Astrocyte of the spinal cord (primary cell): ENCODE results near the gene CCDC57.
"Not testable (repeated sequence)": the region's sequence is repeated elsewhere in the genome, so short reads cannot be mapped to it uniquely, and the experiment has no call there.

Experiments used
- DNase-seq: peaks from one replicate; pipeline ENCODE4 v3.0.0; 2011; ENCODE audit warnings: low read depth, low spot score
- H3K4me3 ChIP-seq: 2 replicates; pipeline ENCODE4 v1.5.1; 2011; ENCODE audit warnings: low read depth, mild to moderate bottlenecking, low read length, moderate library complexity
- CTCF ChIP-seq: IDR thresholded peaks from 2 replicates; pipeline ENCODE4 v1.5.1; 2012; ENCODE audit warnings: low read depth, mild to moderate bottlenecking, low read length, inconsistent platforms
- in situ Hi-C: cut with HindIII; loops from 2 replicates; pipeline ENCODE4 v1.10.0; 2017; ENCODE audit warnings: low sequenced_read_pairs

Gene CCDC57

GRCh38 chr17:82179412-82179811 lies 33.2 kb downstream of the CCDC57 start:
- in situ Hi-C loops, result no loop called here
- H3K4me3 ChIP-seq, result no peak overlapping the region
- DNase-seq, result no peak
- no peak for TF ChIP-seq CTCF

GRCh38 chr17:82178499-82179261 lies 34.0 kb downstream of the CCDC57 start:
- DNase-seq, result no peak
- in situ Hi-C loops, result no loop called here
- H3K4me3 ChIP-seq, result no peak overlapping the region
- no peak for TF ChIP-seq CTCF

GRCh38 chr17:82177761-82178498 lies 34.7 kb downstream of the CCDC57 start:
- H3K4me3 ChIP-seq, result no peak overlapping the region
- TF ChIP-seq CTCF, result no peak
- in situ Hi-C loops, result no loop called here
- DNase-seq, result no peak

- TF ChIP-seq CTCF, result no peak
- no peak for DNase-seq
- in situ Hi-C loops, result no loop called here
- no peak overlapping the region for H3K4me3 ChIP-seq
These were observed 35.4 kb downstream of the CCDC57 start for GRCh38 chr17:82177276-82177675.

GRCh38 chr17:82175951-82176350 lies 36.7 kb downstream of the CCDC57 start:
- no peak for DNase-seq
- in situ Hi-C loops, result no loop called here
- no peak for TF ChIP-seq CTCF
- H3K4me3 ChIP-seq, result no peak overlapping the region

- H3K4me3 ChIP-seq, result no peak overlapping the region
- DNase-seq, result no peak
- no peak for TF ChIP-seq CTCF
- in situ Hi-C loops, result no loop called here
These were observed 37.4 kb downstream of the CCDC57 start for GRCh38 chr17:82175201-82175600.

- H3K4me3 ChIP-seq, DNase-seq, in situ Hi-C loops: not testable (repeated sequence)
These were observed 38.4 kb downstream of the CCDC57 start for GRCh38 chr17:82174042-82174857.
